ENCODE measurements around the gene RNF5.
A peak's percentile ranks its signal among the peaks of the same experiment; 100 is the strongest.

Gene RNF5

DNA sequence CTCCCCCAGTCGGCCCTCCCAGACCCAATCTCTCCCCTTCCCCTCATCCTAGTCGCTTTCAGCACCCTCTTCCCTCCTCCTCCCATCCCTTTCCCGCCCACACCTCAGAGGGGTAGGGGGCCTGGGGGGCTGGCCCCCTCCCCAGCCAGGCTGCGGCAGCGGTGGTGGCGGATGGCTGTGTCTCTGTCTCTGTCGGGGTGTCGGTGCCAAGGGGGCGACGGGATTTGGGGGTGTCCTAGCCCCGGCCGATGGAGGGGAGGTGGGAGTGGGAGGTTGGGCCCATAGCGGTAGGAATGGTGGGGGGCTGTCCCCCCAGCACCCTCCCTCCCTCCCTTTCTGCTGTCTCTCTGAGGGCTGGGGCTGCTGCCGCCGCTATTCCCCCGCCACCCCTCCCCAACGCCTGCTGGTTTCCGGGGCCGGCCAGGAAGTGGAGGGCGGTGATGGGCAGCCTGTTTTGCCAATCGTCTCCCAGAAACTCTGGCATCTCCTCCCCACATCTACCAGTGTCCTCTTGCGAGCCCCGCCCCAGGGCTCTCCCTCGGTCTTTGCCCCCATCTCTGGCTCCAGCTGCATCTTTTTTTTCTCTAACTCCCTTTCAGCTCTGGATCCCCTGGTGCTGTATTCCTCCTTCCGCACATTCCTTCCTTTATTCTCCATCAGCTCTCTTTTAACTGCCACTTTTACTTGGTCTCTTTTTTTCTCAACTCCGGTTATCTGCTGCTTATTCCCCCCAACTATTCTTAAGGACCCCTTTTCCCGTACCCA, 2.3 kb upstream of the RNF5 start, which contains the start of gene AGPAT1:
AGPAT1 (minus strand) TSS at position 374 of the 765 bp plus-strand sequence. CDS start 4,588 bp downstream, outside the sequence.
- Histone ChIP-seq H2AFZ (ENCODE audit: low read length) (peak within 1 kb of the TSS; percentile 96), H3K36me3 (replicated peaks; ENCODE audit: insufficient read depth, low read length) (no peaks in the 10 kb centered on the region), H3K9ac (ENCODE audit: low read length) (peak within 1 kb of the TSS; percentile 83), H3K27me3 (replicated peaks; ENCODE audit: insufficient read depth, low read length) (no peaks in the 10 kb centered on the region), H3K9me2 (replicated peaks; ENCODE audit: insufficient read depth, low read length) (no peaks in the 10 kb centered on the region), H4K20me1 (ENCODE audit: insufficient read depth, low read length) (no peaks in the 10 kb centered on the region), H3K27ac (ENCODE audit: low read length) (peak within 1 kb of the TSS; percentile 96; the same call in 1 of the 2 replicates), H3K79me2 (ENCODE audit: low read length) (peaks cover 17% of the 10 kb centered on the region), H3K4me3 (ENCODE audit: low read length) (peak within 1 kb of the TSS; percentile 90), H3K4me2 (ENCODE audit: low read depth, low read length) (peak within 1 kb of the TSS; percentile 97), H3F3A (ENCODE audit: insufficient read depth, low read length) (peaks cover 19% of the 10 kb centered on the region), H3K4me1 (ENCODE audit: low read length) (peaks cover 21% of the 10 kb centered on the region), H3K9me3 (replicated peaks; ENCODE audit: insufficient read depth, low read length) (no peaks in the 10 kb centered on the region)
- DNase-seq = peak; percentile 92
- TF ChIP-seq EZH2 (optimal IDR thresholded peaks at IDR 0.05; ENCODE audit: low read depth, low read length) = no peak
- TF ChIP-seq, protein P1, sequence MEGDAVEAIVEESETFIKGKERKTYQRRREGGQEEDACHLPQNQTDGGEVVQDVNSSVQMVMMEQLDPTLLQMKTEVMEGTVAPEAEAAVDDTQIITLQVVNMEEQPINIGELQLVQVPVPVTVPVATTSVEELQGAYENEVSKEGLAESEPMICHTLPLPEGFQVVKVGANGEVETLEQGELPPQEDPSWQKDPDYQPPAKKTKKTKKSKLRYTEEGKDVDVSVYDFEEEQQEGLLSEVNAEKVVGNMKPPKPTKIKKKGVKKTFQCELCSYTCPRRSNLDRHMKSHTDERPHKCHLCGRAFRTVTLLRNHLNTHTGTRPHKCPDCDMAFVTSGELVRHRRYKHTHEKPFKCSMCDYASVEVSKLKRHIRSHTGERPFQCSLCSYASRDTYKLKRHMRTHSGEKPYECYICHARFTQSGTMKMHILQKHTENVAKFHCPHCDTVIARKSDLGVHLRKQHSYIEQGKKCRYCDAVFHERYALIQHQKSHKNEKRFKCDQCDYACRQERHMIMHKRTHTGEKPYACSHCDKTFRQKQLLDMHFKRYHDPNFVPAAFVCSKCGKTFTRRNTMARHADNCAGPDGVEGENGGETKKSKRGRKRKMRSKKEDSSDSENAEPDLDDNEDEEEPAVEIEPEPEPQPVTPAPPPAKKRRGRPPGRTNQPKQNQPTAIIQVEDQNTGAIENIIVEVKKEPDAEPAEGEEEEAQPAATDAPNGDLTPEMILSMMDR (IDR thresholded peaks at IDR 0.05; ENCODE audit: low read length) = no peak
- no peak for TF ChIP-seq EZH2phosphoT487 (IDR thresholded peaks at IDR 0.05; ENCODE audit: low read length)

DNA sequence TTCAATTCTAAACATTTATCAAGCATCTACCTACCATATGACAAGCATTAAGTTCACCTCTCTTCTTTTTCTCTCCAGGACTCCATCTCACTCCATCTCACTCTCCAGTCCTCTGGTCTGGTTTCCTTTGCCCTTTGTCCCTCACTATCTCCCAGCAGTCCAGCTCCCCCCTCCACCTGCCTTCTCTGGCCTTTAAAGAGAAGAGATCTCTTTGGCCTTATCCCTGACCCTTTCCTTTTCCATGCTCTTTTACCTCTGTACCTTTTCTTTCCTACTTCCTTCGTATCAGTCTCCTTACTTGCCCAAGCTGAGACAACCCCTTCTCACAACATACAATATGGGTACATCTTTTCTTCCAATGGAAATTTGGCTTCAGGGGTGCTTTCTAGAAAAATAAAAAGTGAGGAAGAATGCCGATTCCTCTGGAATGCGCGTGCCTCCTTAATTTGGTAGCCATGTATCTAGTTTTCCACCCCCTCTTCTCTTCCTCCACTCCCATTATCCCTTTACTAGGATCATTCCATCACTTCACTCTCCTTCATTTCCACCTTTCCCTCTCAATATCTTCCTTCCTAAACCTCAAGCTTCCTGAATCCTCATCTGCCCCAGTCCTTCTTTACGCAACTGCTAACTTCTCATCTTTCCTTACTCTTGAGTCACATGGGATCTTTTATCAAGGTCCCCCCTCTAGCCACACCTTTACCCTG, 1.6 kb upstream of the RNF5 start:
- H3K4me2 ChIP-seq (ENCODE audit: low read depth, low read length) = peak overlapping the region; percentile 97
- H3K4me1 ChIP-seq (ENCODE audit: low read length) = peaks cover 21% of the 10 kb centered on the region
- no peaks in the 10 kb centered on the region for H3K27me3 ChIP-seq (replicated peaks; ENCODE audit: insufficient read depth, low read length)
- peak overlapping the region; percentile 79 for H2AFZ ChIP-seq (ENCODE audit: low read length)
- H3K79me2 ChIP-seq (ENCODE audit: low read length) = peaks cover 17% of the 10 kb centered on the region
- no peaks in the 10 kb centered on the region for H4K20me1 ChIP-seq (ENCODE audit: insufficient read depth, low read length)
- no peaks in the 10 kb centered on the region for H3K36me3 ChIP-seq (replicated peaks; ENCODE audit: insufficient read depth, low read length)
- no peaks in the 10 kb centered on the region for H3K9me3 ChIP-seq (replicated peaks; ENCODE audit: insufficient read depth, low read length)
- H3K27ac ChIP-seq (ENCODE audit: low read length) = peak overlapping the region; percentile 96; the same call in 1 of the 2 replicates
- TF ChIP-seq EZH2 (optimal IDR thresholded peaks at IDR 0.05; ENCODE audit: low read depth, low read length) (no peak), EZH2phosphoT487 (IDR thresholded peaks at IDR 0.05; ENCODE audit: low read length) (no peak)
- TF ChIP-seq, protein P1 (IDR thresholded peaks at IDR 0.05; ENCODE audit: low read length) = no peak
- DNase-seq = no peak
- H3K9me2 ChIP-seq (replicated peaks; ENCODE audit: insufficient read depth, low read length) = no peaks in the 10 kb centered on the region
- peak overlapping the region; percentile 82 for H3K4me3 ChIP-seq (ENCODE audit: low read length)
- H3K9ac ChIP-seq (ENCODE audit: low read length) = peak overlapping the region; percentile 70; the same call in 1 of the 2 replicates
- H3F3A ChIP-seq (ENCODE audit: insufficient read depth, low read length) = peaks cover 19% of the 10 kb centered on the region

DNA sequence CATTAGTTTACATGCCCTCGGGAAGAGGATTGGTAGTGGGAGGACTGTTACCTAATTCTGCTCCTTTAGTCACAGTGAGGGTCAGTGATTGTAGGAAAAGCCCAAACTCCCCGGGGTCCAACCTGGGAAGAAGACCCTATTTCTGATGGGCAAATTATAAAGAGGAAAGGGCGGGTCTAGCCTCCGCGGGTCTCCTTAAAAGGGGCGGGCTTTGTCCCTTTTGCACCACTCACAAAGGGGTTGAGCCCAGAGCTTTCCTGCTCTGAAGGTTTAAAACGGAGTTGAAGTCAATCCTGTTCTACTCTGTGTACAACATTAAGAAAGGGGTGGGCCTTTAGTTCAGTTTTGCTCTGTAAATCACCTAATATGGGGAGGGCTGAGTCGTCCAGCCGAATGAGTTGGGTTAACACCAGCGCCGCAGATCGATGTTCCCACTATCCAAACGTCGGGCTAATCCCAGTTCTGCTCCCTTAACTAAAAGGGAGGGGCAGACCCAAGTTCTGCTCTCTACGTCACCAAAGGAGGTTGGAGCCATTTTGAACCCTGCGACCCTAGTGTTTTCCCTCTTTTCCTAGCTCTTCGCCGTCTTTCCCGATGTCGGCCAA, 920 bp upstream of the RNF5 start:
- Histone ChIP-seq H3K4me1 (ENCODE audit: low read length) (peaks cover 21% of the 10 kb centered on the region), H3K36me3 (replicated peaks; ENCODE audit: insufficient read depth, low read length) (no peaks in the 10 kb centered on the region), H3K9ac (ENCODE audit: low read length) (peak overlapping the region; percentile 70), H3K4me3 (ENCODE audit: low read length) (peak overlapping the region; percentile 82), H3K27me3 (replicated peaks; ENCODE audit: insufficient read depth, low read length) (no peaks in the 10 kb centered on the region), H2AFZ (ENCODE audit: low read length) (peak overlapping the region; percentile 79), H3K79me2 (ENCODE audit: low read length) (peaks cover 17% of the 10 kb centered on the region), H4K20me1 (ENCODE audit: insufficient read depth, low read length) (no peaks in the 10 kb centered on the region), H3K4me2 (ENCODE audit: low read depth, low read length) (peak overlapping the region; percentile 97), H3F3A (ENCODE audit: insufficient read depth, low read length) (peaks cover 19% of the 10 kb centered on the region), H3K27ac (ENCODE audit: low read length) (peak overlapping the region; percentile 96), H3K9me3 (replicated peaks; ENCODE audit: insufficient read depth, low read length) (no peaks in the 10 kb centered on the region), H3K9me2 (replicated peaks; ENCODE audit: insufficient read depth, low read length) (no peaks in the 10 kb centered on the region)
- peak; percentile 53 for DNase-seq
- TF ChIP-seq EZH2phosphoT487 (IDR thresholded peaks at IDR 0.05; ENCODE audit: low read length) = no peak

Data from MM.1S (cell line).